ENCODE data around the gene CRADD.

- TF ChIP-seq CTCF (IDR thresholded peaks at IDR 0.05): no peak
- TF ChIP-seq POLR2A (IDR thresholded peaks at IDR 0.05): no peak
Measured at GRCh38 chr12:93908264-93908663, 231.1 kb downstream of the CRADD start.

Data from body of pancreas (tissue), 4 donors.